Measurements from ENCODE around the gene ST6GALNAC5.

Gene ST6GALNAC5

GRCh38 chr1:77047978-77048614 lies 180.8 kb downstream of the ST6GALNAC5 start:
- no peak for DNase-seq (ENCODE audit: low read depth)

DNA sequence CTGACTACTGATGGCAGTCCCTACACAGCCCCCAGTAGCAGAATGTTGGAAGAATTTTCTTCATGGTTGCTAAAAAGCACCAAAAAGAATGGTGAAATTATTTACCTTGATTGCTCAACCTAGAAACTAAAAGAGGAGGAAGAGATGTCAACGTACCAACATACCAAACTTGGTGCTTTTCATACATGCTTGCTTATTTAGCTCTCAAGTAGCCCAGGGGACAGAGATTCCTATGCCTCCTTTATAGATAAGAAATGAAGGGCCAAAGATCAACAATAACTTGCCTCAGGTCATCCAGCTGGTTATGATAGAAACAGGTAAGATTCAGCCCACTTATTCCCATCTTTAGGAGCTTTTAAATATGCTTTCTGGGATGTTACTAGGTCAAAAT lies 181.3 kb downstream of the ST6GALNAC5 start:
- DNase-seq (ENCODE audit: low read depth): no peak

- peak; percentile 4 for DNase-seq (ENCODE audit: low read depth)
These were observed 184.1 kb downstream of the ST6GALNAC5 start for GRCh38 chr1:77051425-77051824.

- no peak for DNase-seq (ENCODE audit: low read depth)
These were observed 189.2 kb downstream of the ST6GALNAC5 start for GRCh38 chr1:77056525-77056924.

DNA sequence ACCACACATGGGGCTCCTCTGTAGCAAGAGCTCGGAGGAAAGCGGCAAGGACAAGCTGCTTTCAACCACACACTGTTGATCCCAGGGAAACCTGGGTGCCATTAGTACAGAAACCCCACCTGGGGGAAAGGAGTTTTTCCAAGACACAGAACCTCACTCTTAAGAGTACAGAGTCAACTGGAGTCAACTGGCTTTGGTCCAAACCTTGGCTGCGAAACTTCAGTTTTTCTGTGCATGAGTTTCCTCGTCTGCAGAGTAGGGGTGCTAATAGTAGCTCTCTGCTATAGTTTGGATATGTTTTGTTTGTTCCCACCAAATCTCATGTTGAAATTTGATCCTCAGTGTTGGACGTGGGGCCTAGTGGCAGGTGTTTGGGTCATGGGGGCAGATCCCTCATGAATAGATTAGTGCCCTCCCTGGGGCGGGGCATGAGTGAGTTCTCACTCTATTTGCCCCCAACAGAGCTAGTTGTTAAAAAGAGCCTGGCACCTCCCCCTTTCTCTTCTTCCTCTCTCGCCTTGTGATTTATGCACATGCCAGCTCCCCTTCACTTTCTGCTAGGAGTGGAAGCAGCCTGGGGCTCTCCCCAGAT lies 190.8 kb downstream of the ST6GALNAC5 start:
- DNase-seq (ENCODE audit: low read depth): no peak

GRCh38 chr1:77060000-77060399 lies 192.7 kb downstream of the ST6GALNAC5 start:
- no peak for DNase-seq (ENCODE audit: low read depth)

GRCh38 chr1:77061162-77061561 lies 193.9 kb downstream of the ST6GALNAC5 start:
- DNase-seq (ENCODE audit: low read depth): no peak

GRCh38 chr1:77063118-77063517 lies 195.8 kb downstream of the ST6GALNAC5 start:
- DNase-seq (ENCODE audit: low read depth): no peak

DNA sequence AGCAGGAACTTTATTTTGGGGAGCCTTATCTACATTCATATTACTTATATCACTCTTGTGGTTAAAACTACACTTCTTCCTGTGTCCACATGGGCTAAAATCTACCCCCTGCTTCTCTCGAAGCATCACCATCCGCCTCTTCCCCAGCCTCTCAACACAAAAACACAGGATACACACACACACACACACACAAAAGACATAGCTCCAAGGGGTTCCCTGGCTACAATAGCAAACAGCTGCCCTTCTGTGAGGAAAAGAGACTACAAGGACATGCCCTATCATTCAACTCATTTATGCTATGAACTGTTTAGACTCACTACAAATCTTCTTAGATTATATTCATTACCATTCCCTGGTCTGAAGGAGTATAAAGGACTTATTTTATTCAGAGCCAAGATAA lies 197.0 kb downstream of the ST6GALNAC5 start:
- DNase-seq (ENCODE audit: low read depth): no peak

DNA sequence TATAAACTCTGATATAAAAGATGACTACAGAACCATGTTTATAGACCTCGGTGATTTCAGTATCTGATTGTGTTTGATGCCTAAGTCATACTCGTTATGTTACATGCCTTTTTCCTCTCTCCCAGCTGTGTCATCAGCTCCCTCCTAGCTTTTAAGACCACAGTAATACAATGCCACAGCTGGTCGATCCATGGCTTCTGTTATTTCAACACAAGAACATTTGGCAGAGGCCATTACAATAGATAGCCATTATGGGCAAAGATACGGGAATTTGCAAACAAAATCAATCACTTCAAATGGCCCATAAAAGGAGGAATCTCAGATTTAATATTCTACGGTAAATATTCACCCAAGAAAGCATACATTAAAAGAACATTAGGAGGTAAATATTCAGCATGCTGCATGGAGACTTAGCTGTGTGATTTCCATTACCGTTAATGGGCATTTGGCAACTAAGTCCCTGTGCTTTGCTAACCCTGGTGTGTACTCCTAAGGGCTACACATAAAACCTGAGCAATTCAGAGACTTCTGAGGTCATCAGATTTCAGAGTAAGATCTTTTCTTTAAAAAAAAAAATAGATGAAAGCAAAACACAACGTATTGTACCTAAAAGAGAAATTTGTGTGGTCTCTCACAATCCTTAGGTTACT lies 198.5 kb downstream of the ST6GALNAC5 start:
- DNase-seq (ENCODE audit: low read depth): no peak

GRCh38 chr1:77068013-77068412 lies 200.7 kb downstream of the ST6GALNAC5 start:
- DNase-seq (ENCODE audit: low read depth): no peak

DNA sequence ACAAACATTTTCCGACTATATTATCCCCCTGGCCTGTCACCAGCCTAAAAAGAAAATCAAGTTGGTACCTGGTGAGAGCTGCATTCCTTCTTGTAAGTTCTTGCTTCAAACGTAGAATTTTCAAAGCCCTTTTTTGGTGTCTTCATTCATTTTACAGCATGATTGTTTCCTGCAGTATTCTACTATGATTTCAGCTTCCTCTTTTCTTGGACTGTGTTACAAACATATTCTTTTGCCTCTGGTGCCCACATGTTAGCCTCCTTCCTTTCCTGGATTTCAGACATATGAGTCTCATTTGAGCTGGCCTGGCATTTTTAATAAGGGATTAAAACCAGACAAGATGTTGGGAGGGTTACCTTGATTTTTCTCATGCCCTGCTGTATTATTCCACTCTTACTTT lies 209.5 kb downstream of the ST6GALNAC5 start:
- DNase-seq (ENCODE audit: low read depth): no peak

- DNase-seq (ENCODE audit: low read depth): no peak
These were observed 214.6 kb downstream of the ST6GALNAC5 start for GRCh38 chr1:77081834-77082233.

DNA sequence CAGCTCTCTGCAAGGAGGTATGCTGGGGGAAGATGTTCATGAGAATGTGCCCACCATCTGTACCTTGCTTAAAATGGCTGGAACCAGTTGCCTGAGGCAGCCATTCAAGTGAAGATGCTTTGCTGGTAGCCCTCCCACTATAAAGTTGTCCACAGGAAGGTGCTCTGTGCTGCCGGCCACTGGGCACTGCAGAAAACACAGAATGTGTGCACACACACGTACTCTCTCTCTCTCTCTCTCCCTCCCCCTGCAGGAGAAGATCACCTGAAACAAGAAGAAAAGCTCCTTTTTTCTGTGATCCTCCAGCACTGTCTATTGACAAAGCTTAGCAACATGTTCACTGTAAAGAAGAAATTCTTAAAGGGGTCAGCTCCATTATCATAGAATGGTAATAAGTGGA lies 217.2 kb downstream of the ST6GALNAC5 start:
- DNase-seq (ENCODE audit: low read depth): no peak

DNA sequence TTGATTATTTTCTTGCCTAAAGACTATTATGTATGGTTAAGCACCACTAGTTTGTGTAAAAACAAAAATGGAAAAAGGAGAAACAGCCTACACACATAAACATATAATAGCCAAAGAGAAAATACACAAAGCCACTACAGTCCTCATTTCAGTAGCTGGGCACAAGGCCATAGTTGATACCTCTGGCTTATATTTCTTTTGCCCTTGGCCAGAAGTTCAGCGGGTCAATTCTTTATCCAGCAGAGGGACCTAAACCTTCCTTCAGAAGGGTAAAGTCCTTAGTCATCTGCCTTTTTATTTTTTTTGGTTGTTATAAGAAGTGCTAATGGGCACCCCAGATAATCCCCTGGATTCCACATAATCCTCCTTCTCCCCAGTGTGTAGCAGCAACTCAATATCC lies 217.8 kb downstream of the ST6GALNAC5 start:
- no peak for DNase-seq (ENCODE audit: low read depth)

DNA sequence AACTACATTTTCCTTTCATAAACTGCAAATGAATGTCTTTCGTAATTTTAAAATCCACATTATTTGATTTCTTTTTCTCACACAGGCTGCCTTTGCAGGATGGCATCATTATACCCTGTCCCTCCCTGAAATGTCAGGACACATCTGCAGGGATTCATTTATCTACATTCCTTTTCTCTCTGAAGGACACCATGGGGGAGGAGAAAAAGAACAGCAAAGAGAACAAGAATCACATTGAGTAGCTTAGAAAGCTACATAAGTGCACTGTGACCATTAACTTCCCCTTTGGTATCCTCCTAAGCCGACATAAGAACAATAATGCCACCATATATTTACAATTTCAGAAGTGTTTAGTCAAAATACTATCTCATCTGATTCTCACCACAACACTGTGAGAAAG lies 222.5 kb downstream of the ST6GALNAC5 start:
- DNase-seq (ENCODE audit: low read depth): no peak

GRCh38 chr1:77095236-77095635 lies 228.0 kb downstream of the ST6GALNAC5 start:
- DNase-seq (ENCODE audit: low read depth): no peak

DNA sequence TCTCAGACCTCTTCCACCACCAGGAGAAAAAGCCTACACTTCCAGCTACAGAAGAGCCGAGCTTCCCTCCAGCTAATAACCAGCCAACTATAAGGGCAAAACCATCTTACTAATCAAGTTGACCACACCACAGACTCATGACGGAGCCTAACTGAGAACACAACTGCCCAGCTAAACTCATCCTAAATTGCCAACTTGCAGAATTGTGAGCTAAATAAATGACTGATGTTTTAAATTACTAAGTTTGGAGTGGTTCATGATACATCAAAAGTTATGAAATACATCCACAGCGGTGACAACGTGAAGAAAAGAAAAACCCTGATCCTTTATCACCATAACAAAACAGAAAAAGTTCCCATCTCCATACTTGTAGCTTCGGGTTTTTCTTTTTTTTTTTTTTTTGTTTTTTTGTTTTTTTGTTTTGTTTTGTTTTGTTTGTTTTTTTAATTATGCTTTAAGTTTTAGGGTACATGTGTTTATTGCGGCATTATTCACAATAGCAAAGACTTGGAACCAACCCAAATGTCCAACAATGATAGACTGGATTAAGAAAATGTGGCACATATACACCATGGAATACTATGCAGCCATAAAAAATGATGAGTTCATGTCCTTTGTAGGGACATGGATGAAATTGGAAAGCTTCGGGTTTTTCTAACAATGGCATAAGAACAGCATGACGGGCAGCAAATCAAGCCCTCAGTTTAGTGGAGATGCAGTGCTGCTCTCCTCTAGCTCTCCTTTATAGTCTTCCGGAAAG lies 229.4 kb downstream of the ST6GALNAC5 start:
- no peak for DNase-seq (ENCODE audit: low read depth)

DNA sequence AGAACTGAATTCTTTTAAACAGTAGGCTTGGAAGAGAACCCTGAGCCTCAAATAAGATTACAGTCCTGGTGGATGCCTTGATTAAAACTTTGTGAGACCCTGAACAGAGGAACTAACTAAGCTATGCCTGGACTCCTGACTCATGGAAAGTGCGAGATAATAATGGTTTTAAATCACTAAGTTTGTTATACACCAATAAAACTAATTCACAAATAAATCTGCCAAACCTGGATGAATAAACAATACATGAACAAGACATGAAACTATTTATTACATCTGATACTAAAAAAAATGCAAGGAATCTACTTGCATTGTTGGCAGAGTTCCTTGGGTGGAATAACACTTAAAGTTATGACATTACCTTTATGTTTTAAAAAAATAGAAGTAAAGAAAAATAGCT lies 233.6 kb downstream of the ST6GALNAC5 start:
- no peak for DNase-seq (ENCODE audit: low read depth)

DNA sequence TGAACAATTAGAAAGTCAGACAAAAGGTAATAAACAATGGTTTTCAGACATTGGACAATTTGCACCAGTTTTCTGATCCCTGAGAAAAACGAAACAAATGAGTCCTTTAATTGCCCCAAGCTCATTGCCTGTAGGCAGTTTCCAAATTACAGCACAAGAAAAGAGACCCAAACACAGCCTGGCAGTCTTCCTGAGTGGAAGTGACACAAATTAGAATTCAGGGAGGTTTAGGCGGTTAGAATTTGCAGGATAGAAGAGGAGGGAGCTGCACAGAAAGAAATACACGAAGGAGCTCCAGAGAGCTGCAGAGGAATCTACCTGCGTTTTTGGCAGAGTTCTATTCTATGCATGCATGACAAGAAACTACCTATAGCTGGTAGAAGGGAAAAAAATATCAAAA lies 236.2 kb downstream of the ST6GALNAC5 start:
- no peak for DNase-seq (ENCODE audit: low read depth)

DNA sequence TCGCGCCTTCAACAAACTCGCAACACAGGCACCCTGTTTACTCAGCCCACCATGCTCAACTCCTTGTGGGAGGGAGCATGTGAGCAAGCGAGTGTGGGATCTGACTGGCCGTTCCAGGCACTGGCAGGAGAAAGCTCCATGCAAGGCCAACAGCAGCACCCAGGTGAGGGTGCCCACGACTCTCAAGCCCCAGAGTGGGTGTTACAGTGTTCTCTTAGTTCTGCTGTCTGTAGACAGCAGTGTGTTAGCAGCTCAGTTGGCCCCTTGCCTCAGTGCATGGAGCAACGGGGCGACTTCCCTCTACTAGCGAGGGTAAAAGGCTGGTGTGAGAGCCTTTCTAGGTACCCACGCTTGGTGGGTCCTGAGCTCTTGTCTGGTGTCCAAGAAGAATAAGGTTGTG lies 237.4 kb downstream of the ST6GALNAC5 start:
- DNase-seq (ENCODE audit: low read depth): no peak

All from fibroblast of gingiva (primary cell).